ENCODE data around the gene ATP5F1B. TPM values are rescaled to one million over a fixed set of nuclear protein-coding genes. Genes with fewer than 3 reads are reported as not detected.

The ATP5F1B gene
- total RNA-seq, 1 donor from 2014 or later = 674 TPM

GRCh38 chr12:56645201-56645716 lies 525 bp downstream of the ATP5F1B start:
- ATAC-seq = no peak

GRCh38 chr12:56644654-56645053 lies 1.1 kb downstream of the ATP5F1B start:
- ATAC-seq = no peak

DNA sequence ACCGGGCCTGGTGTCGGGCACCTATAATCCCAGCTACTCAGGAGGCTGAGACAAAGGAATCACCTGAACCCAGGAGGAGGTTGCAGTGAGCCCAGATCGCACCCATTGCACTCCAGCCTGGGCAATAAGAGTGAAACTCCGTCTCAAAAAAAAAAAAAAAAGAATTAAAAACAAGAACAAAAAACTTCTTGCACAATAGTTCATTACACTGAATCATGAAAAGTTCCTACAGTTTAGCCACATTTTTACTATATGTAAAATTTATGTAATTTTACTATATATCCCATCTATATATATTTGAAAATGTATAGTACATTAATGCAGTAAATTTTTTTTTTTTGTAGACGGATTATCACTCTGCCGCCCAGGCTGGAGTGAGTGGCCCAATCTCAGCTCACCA lies 4.6 kb downstream of the ATP5F1B start:
- ATAC-seq = no peak

DNA sequence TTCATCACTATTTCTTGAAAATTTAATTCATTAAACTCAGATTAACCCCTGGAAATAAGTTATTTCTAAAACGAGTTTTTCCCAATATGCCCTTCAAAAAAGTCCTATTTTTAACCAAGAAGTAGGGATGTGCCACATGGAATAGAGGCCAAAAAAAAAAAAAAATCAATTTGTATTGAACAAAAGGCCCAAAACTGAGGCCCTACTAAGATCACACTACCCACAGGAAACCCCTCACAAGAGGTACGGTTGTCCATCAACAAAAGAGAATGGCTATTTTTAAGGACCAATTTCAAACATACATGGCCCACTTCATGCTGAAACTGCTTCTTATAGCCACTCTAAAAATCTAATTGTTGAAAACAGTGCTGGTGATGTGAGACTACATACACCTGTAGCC lies 8.2 kb downstream of the ATP5F1B start:
- ATAC-seq = no peak

DNA sequence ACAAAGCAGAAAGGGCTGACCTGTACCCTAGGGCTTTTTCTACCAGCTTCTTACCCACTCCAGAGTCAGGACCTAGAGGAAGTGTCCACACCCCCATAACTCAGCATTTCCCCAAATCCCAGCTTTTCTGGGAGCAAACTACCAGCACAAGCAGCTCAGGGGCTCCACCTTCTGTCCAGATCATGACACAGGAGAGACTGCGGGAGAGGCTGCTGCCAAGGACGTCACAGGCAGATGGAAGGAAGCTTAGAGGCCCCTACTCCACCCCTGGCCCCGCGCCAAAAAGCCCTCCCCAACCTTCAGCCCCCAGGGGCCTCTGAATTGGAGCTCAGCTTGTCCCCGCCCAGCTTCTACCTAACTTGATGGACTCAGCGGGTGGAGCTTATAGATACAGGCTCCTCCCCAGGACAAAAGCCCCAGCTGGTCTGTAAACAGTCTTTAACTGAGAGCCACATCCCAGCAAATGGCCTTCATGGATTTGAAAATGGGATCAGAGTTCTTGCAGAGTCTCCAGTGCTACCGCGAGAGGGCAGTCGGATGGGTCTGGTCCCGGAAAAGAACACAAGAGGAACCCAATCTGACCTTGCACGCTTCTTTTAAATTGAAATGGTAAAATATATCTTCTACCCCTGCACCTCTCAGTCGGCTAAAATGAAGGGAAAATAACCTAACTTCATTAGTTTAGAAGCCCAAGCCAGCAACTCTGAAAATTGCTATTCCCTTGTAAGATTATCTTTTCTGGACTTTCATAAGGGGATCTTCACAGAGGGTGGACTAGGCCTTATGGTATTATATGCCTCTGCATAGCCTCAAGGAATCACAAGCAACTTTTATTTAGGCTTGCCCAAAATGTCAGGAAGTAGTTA lies 8.9 kb downstream of the ATP5F1B start:
- peak; percentile 77 for ATAC-seq

- peak; percentile 76 for ATAC-seq
These were observed 9.7 kb downstream of the ATP5F1B start for GRCh38 chr12:56635806-56636674.

GRCh38 chr12:56634837-56635791 lies 10.7 kb downstream of the ATP5F1B start:
- ATAC-seq = peak; percentile 64

- peak; percentile 34 for ATAC-seq
These were observed 11.4 kb downstream of the ATP5F1B start for GRCh38 chr12:56634242-56634836.

DNA sequence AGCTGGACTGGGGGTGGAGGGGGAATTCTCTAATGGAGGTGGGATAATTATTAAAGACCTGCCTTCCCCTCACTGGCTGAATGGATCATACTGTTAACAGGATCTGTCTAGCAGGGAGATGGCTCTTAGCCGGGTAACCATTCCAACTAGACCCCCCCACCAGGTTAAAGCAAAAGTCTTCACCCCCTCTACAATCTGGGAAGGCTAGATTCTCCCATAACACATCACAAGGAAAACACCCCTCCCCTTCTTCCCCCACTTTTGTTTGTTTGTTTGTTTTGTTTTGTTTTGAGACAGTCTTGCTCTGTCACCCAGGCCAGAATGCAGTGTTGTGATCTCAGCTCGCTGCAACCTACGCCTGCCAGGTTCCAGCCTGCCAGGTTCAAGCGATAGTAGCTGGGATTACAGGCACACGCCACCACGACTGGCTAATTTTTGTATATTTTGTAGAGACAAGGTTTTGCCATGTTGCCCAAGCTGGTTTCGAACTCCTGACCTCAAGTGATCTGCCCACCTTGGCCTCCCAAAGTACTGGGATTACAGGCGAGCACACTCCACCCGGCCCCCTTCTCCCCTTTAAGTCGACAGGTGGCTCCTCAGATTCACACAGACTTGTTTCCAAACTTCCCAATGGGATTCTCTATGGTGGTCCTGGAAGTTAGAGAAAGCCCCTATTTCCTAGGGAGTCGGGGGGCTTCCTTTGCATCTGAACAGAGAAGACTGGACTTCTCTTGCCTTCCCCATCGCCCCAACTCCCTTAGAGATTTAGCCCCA lies 12.1 kb downstream of the ATP5F1B start:
- no peak for ATAC-seq

- no peak for ATAC-seq
These were observed 12.9 kb downstream of the ATP5F1B start for GRCh38 chr12:56632701-56633467.

- peak; percentile 41 for ATAC-seq
These were observed 13.7 kb downstream of the ATP5F1B start for GRCh38 chr12:56631790-56632700.

DNA sequence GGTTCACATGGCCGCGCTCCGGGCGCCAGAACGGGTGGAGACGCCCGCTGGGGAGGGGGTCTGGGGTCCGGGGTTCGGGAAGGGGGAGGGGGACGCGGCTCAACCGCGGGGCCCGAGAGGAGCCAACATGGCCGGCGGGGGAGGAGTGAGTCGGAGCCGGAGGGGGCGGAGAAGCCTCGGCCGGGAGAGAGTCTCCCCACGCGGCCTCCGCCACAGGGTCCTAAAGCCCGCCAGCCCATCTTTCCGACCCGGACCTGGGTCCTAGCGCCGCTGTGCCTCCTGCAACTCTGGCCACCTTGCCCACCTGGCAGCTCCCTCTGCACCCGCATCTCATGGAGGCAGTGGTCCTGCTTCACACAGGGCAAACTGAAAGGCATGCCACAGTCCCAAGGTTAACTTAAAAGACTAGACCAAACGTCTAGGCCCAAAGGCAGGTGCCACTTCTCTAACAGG lies 15.6 kb downstream of the ATP5F1B start, which contains the start of gene BAZ2A:
Gene BAZ2A (minus strand): TSS at position 147 of the 453 bp plus-strand sequence. CDS start 12,796 bp downstream, outside the sequence.
- ATAC-seq = peak; percentile 64

GRCh38 chr12:56629459-56630179 lies 16.2 kb downstream of the ATP5F1B start:
- peak; percentile 12 for ATAC-seq

DNA sequence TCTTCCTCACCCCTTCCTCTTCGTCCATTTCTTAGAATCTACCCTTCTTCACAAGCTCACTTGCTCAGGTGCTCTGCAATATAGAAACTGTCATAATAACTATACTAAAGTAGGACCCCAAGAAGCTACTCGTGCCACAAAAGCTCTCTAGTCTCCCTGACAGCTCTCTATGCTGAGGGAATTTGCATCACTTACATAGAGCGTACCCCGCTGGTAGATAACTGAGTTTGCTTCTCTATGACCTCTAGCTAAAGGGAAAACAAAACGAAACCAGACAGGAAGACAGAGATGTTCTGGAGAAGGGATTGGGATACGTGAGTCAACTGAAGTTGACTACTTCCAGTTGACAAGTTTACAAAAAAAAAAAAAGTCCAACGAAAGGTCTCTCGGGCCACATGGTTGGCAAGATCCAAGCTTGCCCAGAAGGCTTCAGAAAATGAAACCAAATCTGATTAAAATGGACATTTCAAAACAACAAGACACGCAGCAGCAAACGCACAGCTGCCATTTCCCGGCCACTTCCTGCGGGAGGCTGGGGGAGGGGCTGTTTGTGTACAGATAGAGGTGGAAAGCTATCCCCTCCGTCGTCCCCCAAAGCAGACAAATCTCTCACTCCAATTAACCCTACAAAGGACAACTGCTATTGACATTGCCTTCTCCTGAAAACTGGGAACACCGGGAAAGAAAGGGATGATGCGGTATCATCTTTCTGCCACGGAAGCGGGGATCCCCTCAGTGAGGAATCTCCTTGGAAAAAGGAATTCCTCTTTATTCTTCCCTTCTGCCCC lies 16.9 kb downstream of the ATP5F1B start:
- no peak for ATAC-seq

DNA sequence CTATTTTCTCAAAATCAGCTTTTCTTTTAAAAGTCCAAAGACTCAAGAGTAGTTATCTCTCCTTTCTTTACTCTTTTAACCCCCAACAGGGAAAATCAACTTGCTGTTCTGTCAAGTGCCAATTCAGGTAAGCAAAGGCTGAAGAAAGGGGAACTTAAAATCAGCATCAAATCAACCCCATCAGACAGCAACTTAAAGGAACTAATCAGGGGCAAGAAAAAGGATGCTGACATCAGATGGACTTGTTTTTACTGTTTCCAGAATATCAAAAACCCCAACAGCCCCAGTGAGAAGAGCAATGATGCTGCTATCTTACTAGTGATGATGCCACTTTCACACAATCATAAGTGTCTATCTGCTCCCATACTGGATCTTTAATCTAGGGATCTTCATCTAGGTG lies 19.1 kb downstream of the ATP5F1B start:
- no peak for ATAC-seq

DNA sequence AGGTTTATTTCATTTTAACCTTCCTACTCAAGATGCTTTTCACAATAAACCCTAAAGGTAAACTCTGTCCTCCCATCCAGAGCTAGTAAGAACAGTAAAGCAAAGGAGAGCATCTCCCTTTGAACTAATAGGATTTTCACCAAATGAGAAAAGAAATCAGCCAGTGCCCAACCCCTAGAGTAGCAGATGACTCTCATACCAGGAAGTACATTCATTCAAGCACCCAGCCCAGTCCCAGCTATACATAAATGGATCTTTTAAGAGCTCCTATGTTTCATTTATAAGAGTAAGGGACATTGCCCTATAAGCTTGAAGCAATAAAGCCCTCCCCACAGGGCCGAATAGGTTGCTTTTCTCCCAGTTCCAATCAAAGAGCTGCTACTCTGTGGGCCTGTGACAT lies 23.2 kb downstream of the ATP5F1B start:
- peak; percentile 37 for ATAC-seq

GRCh38 chr12:56616925-56617324 lies 28.9 kb downstream of the ATP5F1B start:
- no peak for ATAC-seq

Measured in esophagus mucosa (tissue), 1 donor.